ENCODE data around the gene CYP19A1.

CYP19A1 gene

GRCh38 chr15:51356983-51357382 lies 18.6 kb upstream of the CYP19A1 start:
- DNase-seq: no peak

- DNase-seq: no peak
These were observed 17.8 kb upstream of the CYP19A1 start for GRCh38 chr15:51356147-51356546.

- DNase-seq: peak; percentile 51
These were observed 16.7 kb upstream of the CYP19A1 start for GRCh38 chr15:51355096-51355495.

GRCh38 chr15:51353976-51354375 lies 15.6 kb upstream of the CYP19A1 start:
- DNase-seq: no peak

DNA sequence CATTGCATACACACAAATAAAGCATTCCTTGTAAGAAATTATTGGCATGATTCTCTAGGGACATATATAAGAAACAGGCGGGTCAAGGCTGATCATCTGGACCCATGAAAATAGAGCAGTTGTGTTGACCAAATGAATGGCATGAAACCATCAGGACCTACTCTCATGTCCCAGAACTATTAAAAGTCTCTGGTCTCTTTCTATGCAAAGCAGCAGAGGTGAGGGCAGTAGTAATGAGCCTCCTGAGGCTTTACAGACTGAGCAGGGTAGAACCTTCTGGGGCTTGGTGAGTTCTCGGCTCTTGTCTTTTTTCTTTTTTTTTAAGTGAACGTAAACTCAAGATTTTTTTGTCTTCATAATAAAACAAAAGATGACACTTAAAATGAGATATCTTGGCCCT lies 12.3 kb upstream of the CYP19A1 start:
- DNase-seq: no peak

- DNase-seq: no peak
These were observed 10.9 kb upstream of the CYP19A1 start for GRCh38 chr15:51349156-51349844.

- peak; percentile 69 for DNase-seq
These were observed 10.3 kb upstream of the CYP19A1 start for GRCh38 chr15:51348688-51349087.

GRCh38 chr15:51346136-51346535 lies 7.7 kb upstream of the CYP19A1 start:
- DNase-seq: no peak

DNA sequence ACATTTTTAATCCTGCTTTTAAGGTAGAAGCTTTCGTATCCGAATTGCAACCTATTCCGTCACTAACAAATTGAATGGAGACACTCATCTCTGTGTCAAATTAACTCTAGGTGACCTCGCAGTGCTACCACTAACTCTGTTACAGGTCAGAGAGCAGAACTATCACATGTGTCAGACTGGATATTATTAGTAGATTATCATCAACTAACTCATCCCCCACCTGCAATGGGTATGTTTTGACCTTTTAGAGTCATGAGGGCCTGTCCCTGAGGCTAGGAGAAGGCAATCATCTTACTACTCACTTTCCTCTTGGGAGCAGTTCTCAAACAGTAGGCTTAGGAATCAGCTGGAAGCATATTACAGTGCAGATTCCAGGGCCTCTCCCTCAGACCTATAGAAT lies 5.1 kb upstream of the CYP19A1 start:
- no peak for DNase-seq

DNA sequence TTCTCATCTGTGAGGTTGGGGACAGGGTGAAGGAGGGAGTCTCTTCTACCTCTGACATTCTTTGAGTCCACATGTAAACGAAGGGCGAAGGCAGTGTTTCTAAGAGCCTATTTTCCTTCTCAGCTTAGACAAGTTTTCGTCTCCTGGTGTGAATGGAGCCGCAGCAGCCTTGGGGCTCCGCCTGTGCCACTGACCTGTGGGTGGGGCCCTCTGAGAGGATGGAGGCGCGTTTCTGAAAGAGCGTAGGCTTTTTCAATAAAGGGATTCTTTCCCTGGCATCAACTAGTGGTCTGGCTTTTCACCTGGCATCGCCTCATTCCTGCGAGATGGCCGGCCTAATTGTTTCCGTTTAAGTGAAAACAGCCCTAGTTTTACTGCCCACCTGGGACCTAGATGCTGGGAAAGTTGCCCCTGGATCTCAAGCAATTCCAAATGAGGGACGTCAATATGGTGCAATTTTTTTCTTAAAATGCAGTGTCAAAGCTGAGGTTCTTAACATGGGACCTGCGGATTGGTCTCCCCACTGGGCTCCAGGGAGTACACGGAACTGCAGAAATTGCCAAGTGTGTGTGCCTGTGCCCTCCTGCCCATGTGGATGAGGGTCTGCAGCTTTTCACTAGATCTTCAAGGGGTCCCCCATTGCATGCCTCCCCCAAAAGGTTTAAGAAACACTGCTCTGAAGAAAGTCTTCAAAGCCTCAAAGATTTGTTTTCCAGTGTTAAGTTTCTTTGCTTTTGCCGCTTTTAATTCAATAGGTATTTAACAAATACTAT lies 4.0 kb upstream of the CYP19A1 start:
- DNase-seq: no peak

- DNase-seq: no peak
These were observed 3.2 kb upstream of the CYP19A1 start, which contains the start of gene GLDN for GRCh38 chr15:51341366-51342226. Gene GLDN, plus strand, starts transcription at chr15:51341655. Its CDS starts 30 bp downstream, at chr15:51341685.

- DNase-seq: peak; percentile 80
These were observed 2.6 kb downstream of the CYP19A1 start for GRCh38 chr15:51335538-51336410.

GRCh38 chr15:51335087-51335486 lies 3.3 kb downstream of the CYP19A1 start:
- DNase-seq: no peak

- peak; percentile 75 for DNase-seq
These were observed 4.4 kb downstream of the CYP19A1 start for GRCh38 chr15:51334011-51334451.

- no peak for DNase-seq
These were observed 4.8 kb downstream of the CYP19A1 start for GRCh38 chr15:51333571-51333970.

- DNase-seq: peak; percentile 94
These were observed 5.9 kb downstream of the CYP19A1 start for GRCh38 chr15:51332206-51333147.

- DNase-seq: no peak
These were observed 7.3 kb downstream of the CYP19A1 start for GRCh38 chr15:51331141-51331540.

- DNase-seq: peak; percentile 22
These were observed 9.5 kb downstream of the CYP19A1 start for GRCh38 chr15:51328926-51329325.

- no peak for DNase-seq
These were observed 11.3 kb downstream of the CYP19A1 start for GRCh38 chr15:51327081-51327480.

DNA sequence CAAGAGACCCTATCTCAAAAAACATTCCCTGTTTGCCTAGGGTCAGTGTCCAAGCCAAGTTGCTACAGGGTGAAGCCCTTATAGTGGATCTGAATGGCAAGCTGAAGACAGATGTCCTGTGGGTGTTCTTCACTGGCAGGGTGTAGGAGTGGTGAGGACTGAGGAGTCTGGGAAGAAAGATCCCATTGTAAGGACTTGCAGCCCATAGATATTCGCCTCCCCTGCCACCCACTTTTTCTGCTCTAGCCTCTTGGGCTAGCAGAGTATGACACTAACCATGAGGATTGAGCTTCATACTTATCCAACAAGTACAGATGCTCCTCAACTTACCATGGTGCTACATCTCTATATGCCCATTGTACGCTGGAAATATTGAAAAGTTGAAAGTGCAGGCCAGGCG lies 13.2 kb downstream of the CYP19A1 start:
- no peak for DNase-seq

DNA sequence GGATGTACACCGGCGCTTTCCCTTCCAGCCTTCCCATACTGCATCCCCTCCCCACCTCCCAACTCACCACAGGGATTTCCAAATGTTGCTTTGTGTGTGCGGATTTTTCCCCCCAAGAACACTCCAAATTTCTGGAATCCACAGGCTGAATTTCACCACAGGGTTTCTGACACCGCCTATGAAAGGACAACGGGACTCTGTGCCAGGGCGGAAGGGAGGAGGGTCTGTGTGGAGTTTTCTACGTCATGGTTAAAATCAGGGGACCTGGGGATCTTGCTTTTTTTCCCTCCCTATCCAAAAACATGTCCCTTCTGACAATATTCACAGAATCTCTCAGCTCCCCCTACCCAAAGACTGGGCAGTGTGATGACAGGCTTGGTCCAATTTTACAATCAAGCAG lies 14.6 kb downstream of the CYP19A1 start:
- no peak for DNase-seq
